Calu3 (cell line): Measurements from ENCODE around the gene PTPN1. TPM values are rescaled to one million over a fixed set of nuclear protein-coding genes. Genes with fewer than 3 reads are reported as not detected.

Source experiments
- BruUV-seq: library from RNA; stranded (reverse); fragments of 400-500 nt; replicated peaks from 2 replicates; lab custom pipeline; 2021; lab: Mats Ljungman, UMichigan
- CTCF ChIA-PET: fragments of 300-600 bp; sonication (Branson Sonifier 250); formaldehyde crosslinking; loops from one replicate; lab custom pipeline; 2022; ENCODE audit warnings: antibody characterized with exemption; lab: Charles Lee
- DNase-seq: peaks from one replicate; pipeline ENCODE4 v3.0.0; 2022
- H3K27ac Mint-ChIP-seq: one replicate; pipeline ENCODE4 v1.8.0; 2022; ENCODE audit warnings: mixed read lengths; ENCODE audit not compliant: unreplicated experiment
- H3K27me3 Mint-ChIP-seq: one replicate; pipeline ENCODE4 v1.8.0; 2022; ENCODE audit warnings: mixed read lengths; ENCODE audit not compliant: unreplicated experiment
- H3K36me3 Mint-ChIP-seq: one replicate; pipeline ENCODE4 v1.8.0; 2022; ENCODE audit warnings: mild to moderate bottlenecking, moderate library complexity, mixed read lengths; ENCODE audit not compliant: insufficient read depth, unreplicated experiment
- H3K4me1 Mint-ChIP-seq: one replicate; pipeline ENCODE4 v1.8.0; 2022; ENCODE audit warnings: mild to moderate bottlenecking, low read depth, mixed read lengths; ENCODE audit not compliant: unreplicated experiment
- H3K4me3 Mint-ChIP-seq: one replicate; pipeline ENCODE4 v1.8.0; 2022; ENCODE audit warnings: mild to moderate bottlenecking, low read depth, moderate library complexity, mixed read lengths; ENCODE audit not compliant: unreplicated experiment
- H3K9me3 Mint-ChIP-seq: one replicate; pipeline ENCODE4 v1.8.0; 2022; ENCODE audit warnings: low read depth, mixed read lengths; ENCODE audit not compliant: unreplicated experiment
- CTCF ChIP-seq: fragments of 200-600 bp; IDR thresholded peaks from one replicate; pipeline ENCODE4 v1.8.0; 2022; ENCODE audit warnings: antibody characterized with exemption; ENCODE audit not compliant: unreplicated experiment
- intact Hi-C: fragments of 100-400 bp; cut with micrococcal nuclease; formaldehyde crosslinking; loops from one replicate; pipeline ENCODE4 v1.10.0; 2022; ENCODE audit not compliant: unreplicated experiment
- total RNA-seq: library from RNA; stranded (reverse); gene quantifications from 2 replicates; pipeline ENCODE4 v1.2.3, GENCODE V29; 2022

The PTPN1 gene
- total RNA-seq, 1 experiment from 2014 or later, result 58.5 TPM

DNA sequence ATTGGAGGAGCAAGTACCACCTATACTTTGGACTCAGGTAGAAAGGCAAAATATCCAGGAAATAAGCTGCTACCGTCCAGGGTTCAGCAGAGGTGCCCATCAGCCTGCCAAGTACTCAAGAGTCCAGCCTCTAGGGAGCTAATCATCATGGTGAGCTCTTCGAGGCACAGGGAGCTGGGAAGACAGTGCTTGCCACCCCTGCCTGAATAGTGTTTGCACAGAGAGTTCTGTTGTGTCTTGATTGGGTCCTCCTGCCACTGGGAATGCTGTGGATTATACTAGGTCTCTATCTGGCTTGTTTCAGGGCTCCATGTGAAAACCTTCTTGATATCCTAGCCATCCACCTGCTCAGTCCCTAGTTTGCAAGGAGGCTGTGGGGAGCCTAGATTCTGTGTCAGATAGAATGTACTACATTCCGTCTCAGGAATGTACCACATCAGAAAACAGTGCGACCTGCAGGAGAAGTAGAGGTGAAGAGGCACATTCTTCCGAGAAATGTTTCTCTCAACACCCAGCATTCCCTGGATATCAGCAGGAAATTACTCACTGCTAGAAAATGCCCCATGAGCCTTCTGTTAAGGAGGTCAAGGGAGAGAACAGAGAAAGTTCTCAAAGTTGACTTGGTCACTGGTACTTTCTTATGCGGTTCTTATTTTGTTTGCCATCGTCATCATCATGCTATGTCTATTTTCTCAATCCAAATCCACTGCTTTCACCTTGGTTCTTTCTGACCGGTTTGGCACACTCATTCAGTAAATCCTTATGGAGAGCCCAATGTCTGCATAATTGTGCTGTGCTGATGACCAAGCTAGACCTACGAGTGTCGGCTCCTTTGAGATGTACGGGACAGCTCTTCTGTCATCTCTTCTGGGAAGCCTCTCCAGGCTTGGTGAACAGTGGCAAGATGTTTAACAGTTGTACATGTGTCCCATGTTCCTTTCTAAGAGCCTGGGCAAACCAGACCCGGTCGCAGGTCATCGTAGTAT, 30.7 kb downstream of the PTPN1 start:
- Mint-ChIP-seq H3K9me3 (no peaks in the 10 kb centered on the region), H3K4me1 (peaks cover 78% of the 10 kb centered on the region), H3K36me3 (peaks cover 11% of the 10 kb centered on the region), H3K27me3 (no peaks in the 10 kb centered on the region), H3K4me3 (peak overlapping the region; percentile 56), H3K27ac (peak overlapping the region; percentile 79)
- intact Hi-C loops, result loop anchor here (5.0 kb wide), 1 partner anchor 69 kb away; no protein-coding TSS in a partner anchor
- BruUV-seq, result no TSS peak
- no peak for TF ChIP-seq CTCF
- CTCF ChIA-PET, result interaction anchor here (0.6 to 1.6 kb wide), 9 partner anchors 12 to 1127 kb away, joined by 3 to 5 read pairs (median 3); partner anchors contain the start of gene PTPN1
- DNase-seq, result peak; percentile 76

DNA sequence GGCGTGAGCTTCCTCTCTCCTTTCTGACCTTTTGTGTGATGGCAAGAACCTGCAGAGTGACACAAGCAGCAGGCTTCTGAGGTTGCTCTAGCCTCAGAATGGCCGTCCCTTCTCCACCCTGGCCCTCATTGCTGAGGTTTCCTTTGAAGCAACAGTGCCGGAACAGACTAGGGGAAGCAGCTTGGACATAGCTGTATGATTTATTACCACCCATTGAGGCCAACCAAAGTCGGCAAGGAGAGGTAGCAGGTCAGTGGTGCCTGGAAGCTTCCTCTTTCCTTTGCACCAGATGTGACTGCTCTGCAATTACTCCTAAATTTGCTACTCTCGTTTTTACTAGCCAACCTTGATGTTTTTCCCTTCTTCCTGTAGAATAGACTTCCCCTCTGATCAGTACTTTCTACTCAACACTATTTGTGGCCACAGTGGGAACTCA, 31.4 kb downstream of the PTPN1 start:
- TF ChIP-seq CTCF, result no peak
- BruUV-seq, result TSS peak; percentile 59
- Mint-ChIP-seq H3K27ac (peak overlapping the region; percentile 79), H3K4me3 (peak overlapping the region; percentile 56), H3K9me3 (no peaks in the 10 kb centered on the region), H3K4me1 (peaks cover 78% of the 10 kb centered on the region), H3K27me3 (no peaks in the 10 kb centered on the region), H3K36me3 (peaks cover 11% of the 10 kb centered on the region)
- CTCF ChIA-PET, result interaction anchor here (0.5 to 1.6 kb wide), 6 partner anchors 9 to 202 kb away, joined by 3 to 5 read pairs (median 3); no protein-coding TSS in a partner anchor
- intact Hi-C loops, result loop anchor here (5.0 kb wide), 1 partner anchor 69 kb away; no protein-coding TSS in a partner anchor
- peak; percentile 19 for DNase-seq

- H3K4me1 Mint-ChIP-seq, result peaks cover 65% of the 10 kb centered on the region
- intact Hi-C loops, result loop anchor here (5.0 kb wide), 1 partner anchor 71 kb away; no protein-coding TSS in a partner anchor
- TF ChIP-seq CTCF, result no peak
Measured at GRCh38 chr20:50543326-50543725, 33.1 kb downstream of the PTPN1 start.

GRCh38 chr20:50545126-50545525, 34.9 kb downstream of the PTPN1 start:
- H3K27ac Mint-ChIP-seq, result no peak overlapping the region
- H3K9me3 Mint-ChIP-seq, result no peaks in the 10 kb centered on the region
- CTCF ChIA-PET, result interaction anchor here (0.7 kb wide), 1 partner anchor 32 kb away, joined by 3 read pairs; no protein-coding TSS in a partner anchor
- no peak for DNase-seq
- no TSS peak for BruUV-seq
- peaks cover 50% of the 10 kb centered on the region for H3K4me1 Mint-ChIP-seq
- no peak for TF ChIP-seq CTCF
- peaks cover 17% of the 10 kb centered on the region for H3K36me3 Mint-ChIP-seq
- no peak overlapping the region for H3K4me3 Mint-ChIP-seq
- H3K27me3 Mint-ChIP-seq, result no peaks in the 10 kb centered on the region
- intact Hi-C loops, result no loop called here

More at GRCh38 chr20:50543326-50543725, 33.1 kb downstream of the PTPN1 start:
- Mint-ChIP-seq H3K27ac (no peak overlapping the region), H3K27me3 (no peaks in the 10 kb centered on the region), H3K9me3 (no peaks in the 10 kb centered on the region), H3K4me3 (no peak overlapping the region), H3K36me3 (peaks cover 13% of the 10 kb centered on the region)
- CTCF ChIA-PET, result interaction anchor here (0.6 kb wide), 1 partner anchor 164 kb away, joined by 6 read pairs; no protein-coding TSS in a partner anchor
- no TSS peak for BruUV-seq
- DNase-seq, result no peak
